H1 (cell line): ENCODE measurements around the gene CPEB1. TPM values are rescaled to one million over a fixed set of nuclear protein-coding genes. Genes with fewer than 3 reads are reported as not detected.

Source experiments
- CBX8 ChIP-seq: fragments of 300-800, 300-1000 bp; sonication (generic); IDR thresholded peaks from 2 replicates; pipeline ENCODE4 v1.7.1; 2016; ENCODE audit warnings: low read depth, low read length, borderline replicate concordance
- CREB1 ChIP-seq: IDR thresholded peaks from 2 replicates; pipeline ENCODE4 v1.6.1; 2012; ENCODE audit warnings: inconsistent platforms
- PHF8 ChIP-seq: fragments of 200-600 bp; sonication (generic); conservative IDR thresholded peaks from 2 replicates; pipeline ENCODE4 v1.7.1; 2012; ENCODE audit warnings: low read depth, mild to moderate bottlenecking, inconsistent platforms, low read length, moderate library complexity
- polyA plus RNA-seq, 7 experiments: library from polyadenylated mRNA; depleted of rRNA in 3 of 7; stranded (reverse) in 5 of 7; unstranded in 2 of 7; fragments of >200 nt in 5 of 7; fragments of 200-250 nt in 2 of 7; gene quantifications; 1 replicate in 5 of 7; 2 replicates in 1 of 7; 4 replicates in 1 of 7; pipeline versions ENCODE4 v1.2.1 to v1.2.3, GENCODE V29; 2011 to 2013; ENCODE audit warnings: missing spikeins in 2 of 7, mixed read lengths in 2 of 7
- total RNA-seq: library from RNA; stranded (reverse); fragmentation: NEBNext Ultra II Directional; extraction: Animal tissue kit (Norgen Biotek cat#: 25700); gene quantifications from 2 replicates; pipeline ENCODE4 v1.2.1, GENCODE V29; 2021

CPEB1 gene
- total and polyA plus RNA-seq, 2 of the 8 experiments (the other 6 are each of a cell fraction or from before 2014, with no cell fraction given) = 4.4 to 4.5 TPM

- TF ChIP-seq CBX8 (no peak), CREB1 (no peak), PHF8 (no peak)
- TF ChIP-seq, all 59 proteins: peak for 0
Measured at GRCh38 chr15:82624438-82624837, 22.7 kb downstream of the CPEB1 start (continued).
